Activated CD4-positive, alpha-beta T cell treated with anti-CD3 and anti-CD28 coated beads, Interleukin-2, amount 50 U/mL, for 16 hours (primary cell): ENCODE data around the gene LIPH.
"Not testable (repeated sequence)": the region's sequence is repeated elsewhere in the genome, so short reads cannot be mapped to it uniquely, and the experiment has no call there.

Experiments used
- DNase-seq: peaks from one replicate; pipeline ENCODE4 v3.0.0-alpha.2; 2020

LIPH gene

GRCh38 chr3:185552358-185552877, at the start of gene LIPH:
TSS of gene LIPH (minus strand) at chr3:185552588. CDS start at chr3:185552471, 117 bp downstream.
- peak; percentile 35 for DNase-seq

- no peak for DNase-seq
Measured at GRCh38 chr3:185595526-185595925, 43.1 kb upstream of the LIPH start.

- no peak for DNase-seq
Measured at GRCh38 chr3:185594073-185594472, 41.7 kb upstream of the LIPH start.

- peak; percentile 3 for DNase-seq
Measured at GRCh38 chr3:185586686-185587039, 34.3 kb upstream of the LIPH start.

- DNase-seq: peak; percentile 100
Measured at GRCh38 chr3:185585859-185586685, 33.7 kb upstream of the LIPH start, which contains the start of gene SENP2. TSS of gene SENP2 (plus strand) at chr3:185586295. CDS start at chr3:185586414, 119 bp downstream.

GRCh38 chr3:185585518-185585858, 33.1 kb upstream of the LIPH start:
- no peak for DNase-seq

GRCh38 chr3:185584686-185585085, 32.3 kb upstream of the LIPH start:
- DNase-seq: no peak

- DNase-seq: no peak
Measured at GRCh38 chr3:185583925-185584324, 31.5 kb upstream of the LIPH start.

GRCh38 chr3:185582871-185583270, 30.5 kb upstream of the LIPH start:
- no peak for DNase-seq

GRCh38 chr3:185582236-185582635, 29.8 kb upstream of the LIPH start:
- DNase-seq: no peak

GRCh38 chr3:185575108-185575869, 22.9 kb upstream of the LIPH start:
- peak; percentile 79 for DNase-seq

- no peak for DNase-seq
Measured at GRCh38 chr3:185572183-185572582, 19.8 kb upstream of the LIPH start.

GRCh38 chr3:185561958-185562357, 9.6 kb upstream of the LIPH start:
- DNase-seq: no peak

- no peak for DNase-seq
Measured at GRCh38 chr3:185561374-185561943, 9.1 kb upstream of the LIPH start.

- no peak for DNase-seq
Measured at GRCh38 chr3:185560676-185561075, 8.3 kb upstream of the LIPH start.

GRCh38 chr3:185559706-185560090, 7.3 kb upstream of the LIPH start:
- DNase-seq: no peak

- no peak for DNase-seq
Measured at GRCh38 chr3:185558395-185558794, 6.0 kb upstream of the LIPH start.

- DNase-seq: not testable (repeated sequence)
Measured at GRCh38 chr3:185556640-185557039, 4.3 kb upstream of the LIPH start.

- no peak for DNase-seq
Measured at GRCh38 chr3:185555860-185556347, 3.5 kb upstream of the LIPH start.

GRCh38 chr3:185555101-185555501, 2.7 kb upstream of the LIPH start:
- no peak for DNase-seq

GRCh38 chr3:185549651-185550111, 2.7 kb downstream of the LIPH start:
- DNase-seq: no peak

- DNase-seq: peak; percentile 14
Measured at GRCh38 chr3:185549122-185549521, 3.3 kb downstream of the LIPH start.

GRCh38 chr3:185540695-185541094, 11.7 kb downstream of the LIPH start:
- no peak for DNase-seq
